Forelimb muscle (tissue), 1 donor: ENCODE data around the gene SMYD3. TPM values are rescaled to one million over a fixed set of nuclear protein-coding genes. Genes with fewer than 3 reads are reported as not detected.
A peak's percentile ranks its signal among the peaks of the same experiment; 100 is the strongest.

ENCODE experiments used
- DNase-seq: peaks from one replicate; pipeline ENCODE4 v3.0.0-alpha.2; 2013; ENCODE audit warnings: low read depth
- polyA plus RNA-seq: library from polyadenylated mRNA; unstranded; fragments of 120-200 nt; gene quantifications from one replicate; pipeline ENCODE4 v1.2.1, GENCODE V29; 2013; ENCODE audit not compliant: insufficient read length

Gene SMYD3
- polyA plus RNA-seq: 7.9 TPM

GRCh38 chr1:246506674-246507481 lies at the start of gene SMYD3:
Gene SMYD3, minus strand, starts transcription at chr1:246507279.
- peak; percentile 25 for DNase-seq

- DNase-seq: no peak
These were observed 47.1 kb upstream of the SMYD3 start for GRCh38 chr1:246554201-246554600.

- DNase-seq: no peak
These were observed 45.0 kb upstream of the SMYD3 start for GRCh38 chr1:246552110-246552509.

- DNase-seq: no peak
These were observed 43.3 kb upstream of the SMYD3 start for GRCh38 chr1:246550402-246550801.

GRCh38 chr1:246549665-246550064 lies 42.6 kb upstream of the SMYD3 start:
- no peak for DNase-seq

- no peak for DNase-seq
These were observed 36.9 kb upstream of the SMYD3 start for GRCh38 chr1:246544001-246544400.

GRCh38 chr1:246540738-246541491 lies 33.8 kb upstream of the SMYD3 start:
- DNase-seq: no peak

GRCh38 chr1:246537887-246538286 lies 30.8 kb upstream of the SMYD3 start:
- no peak for DNase-seq

GRCh38 chr1:246537441-246537840 lies 30.4 kb upstream of the SMYD3 start:
- no peak for DNase-seq

GRCh38 chr1:246534114-246534513 lies 27.0 kb upstream of the SMYD3 start:
- DNase-seq: no peak

- DNase-seq: no peak
These were observed 26.4 kb upstream of the SMYD3 start for GRCh38 chr1:246533371-246533905.

- no peak for DNase-seq
These were observed 25.4 kb upstream of the SMYD3 start for GRCh38 chr1:246532519-246532918.

- DNase-seq: no peak
These were observed 23.4 kb upstream of the SMYD3 start for GRCh38 chr1:246530482-246530881.

- no peak for DNase-seq
These were observed 22.1 kb upstream of the SMYD3 start for GRCh38 chr1:246528933-246529731.

- DNase-seq: no peak
These were observed 20.5 kb upstream of the SMYD3 start for GRCh38 chr1:246527402-246528088.

- DNase-seq: no peak
These were observed 19.8 kb upstream of the SMYD3 start for GRCh38 chr1:246526915-246527314.

GRCh38 chr1:246526380-246526779 lies 19.3 kb upstream of the SMYD3 start:
- DNase-seq: no peak

GRCh38 chr1:246519514-246519913 lies 12.4 kb upstream of the SMYD3 start:
- DNase-seq: no peak

GRCh38 chr1:246518456-246519205 lies 11.6 kb upstream of the SMYD3 start:
- DNase-seq: no peak

- DNase-seq: no peak
These were observed 10.3 kb upstream of the SMYD3 start for GRCh38 chr1:246517391-246517790.

- no peak for DNase-seq
These were observed 9.0 kb upstream of the SMYD3 start for GRCh38 chr1:246516126-246516525.
